Breast epithelium (tissue), 3 donors: Measurements from ENCODE around the gene ADCY6.

Experiments
- CTCF ChIP-seq, 3 donors: fragments of 450-650 bp; IDR thresholded peaks; one replicate each; pipeline ENCODE4 v1.5.1; 2016 to 2017; ENCODE audit warnings: antibody characterized with exemption in 3 of 3, mild to moderate bottlenecking in 3 of 3, moderate library complexity in 3 of 3
- POLR2A ChIP-seq: fragments of 450-650 bp; IDR thresholded peaks from one replicate; pipeline ENCODE4 v1.6.1; 2016; ENCODE audit warnings: antibody characterized with exemption, mild to moderate bottlenecking, moderate library complexity
- POLR2AphosphoS5 ChIP-seq, 3 donors: sonication (generic); formaldehyde crosslinking; IDR thresholded peaks; one replicate each; pipeline ENCODE4 v1.6.1; 2017; ENCODE audit warnings: antibody characterized with exemption in 3 of 3

GRCh38 chr12:48803675-48804074 lies 14.8 kb upstream of the ADCY6 start:
- TF ChIP-seq CTCF (IDR thresholded peaks at IDR 0.05) = no peak
- no peak for TF ChIP-seq POLR2A
- TF ChIP-seq POLR2AphosphoS5 (IDR thresholded peaks at IDR 0.05) = no peak
